Transverse colon (tissue), 4 donors: ENCODE results near the gene MYO16.

Source experiments
- POLR2A ChIP-seq: fragments of 450-650 bp; IDR thresholded peaks from one replicate; pipeline ENCODE4 v1.6.1; 2016; ENCODE audit warnings: antibody characterized with exemption, mild to moderate bottlenecking, moderate library complexity
- POLR2AphosphoS5 ChIP-seq, 3 donors: sonication (generic); formaldehyde crosslinking; IDR thresholded peaks; one replicate each; pipeline ENCODE4 v1.6.1; 2016; ENCODE audit warnings: antibody characterized with exemption in 3 of 3
- TF ChIP-seq, protein P1 (sequence below), 5 experiments: fragments of 200-600 bp in 3 of 5; fragments of 450-650 bp in 2 of 5; sonication (generic) in 3 of 5; IDR thresholded peaks; 1 replicate in 2 of 5; 2 replicates in 3 of 5; pipeline ENCODE4 v1.5.1; 2016 to 2017; ENCODE audit warnings: antibody characterized with exemption in 5 of 5, inconsistent platforms in 3 of 5, mild to moderate bottlenecking in 2 of 5, moderate library complexity in 1 of 5

DNA sequence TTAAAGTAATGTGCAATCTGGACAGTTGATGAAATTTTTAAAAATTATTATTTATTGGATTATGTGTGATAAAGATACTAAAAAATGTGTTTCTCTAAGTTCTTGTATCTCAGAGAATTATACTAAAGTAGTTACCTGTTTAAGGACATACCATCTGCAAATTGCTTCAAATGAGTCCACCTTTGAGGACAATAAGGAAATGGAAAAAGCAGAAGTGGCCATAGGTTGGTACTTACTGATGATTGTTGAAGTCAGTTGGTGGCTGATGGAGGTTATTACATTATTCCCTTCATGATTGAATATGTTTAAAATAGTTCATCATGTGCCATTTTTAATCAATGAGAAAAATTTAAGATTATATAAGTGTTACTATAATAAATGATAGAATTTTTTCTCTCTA lies 367.0 kb downstream of the MYO16 start:
- TF ChIP-seq POLR2A (no peak), POLR2AphosphoS5 (IDR thresholded peaks at IDR 0.05) (no peak)
- TF ChIP-seq, protein P1, sequence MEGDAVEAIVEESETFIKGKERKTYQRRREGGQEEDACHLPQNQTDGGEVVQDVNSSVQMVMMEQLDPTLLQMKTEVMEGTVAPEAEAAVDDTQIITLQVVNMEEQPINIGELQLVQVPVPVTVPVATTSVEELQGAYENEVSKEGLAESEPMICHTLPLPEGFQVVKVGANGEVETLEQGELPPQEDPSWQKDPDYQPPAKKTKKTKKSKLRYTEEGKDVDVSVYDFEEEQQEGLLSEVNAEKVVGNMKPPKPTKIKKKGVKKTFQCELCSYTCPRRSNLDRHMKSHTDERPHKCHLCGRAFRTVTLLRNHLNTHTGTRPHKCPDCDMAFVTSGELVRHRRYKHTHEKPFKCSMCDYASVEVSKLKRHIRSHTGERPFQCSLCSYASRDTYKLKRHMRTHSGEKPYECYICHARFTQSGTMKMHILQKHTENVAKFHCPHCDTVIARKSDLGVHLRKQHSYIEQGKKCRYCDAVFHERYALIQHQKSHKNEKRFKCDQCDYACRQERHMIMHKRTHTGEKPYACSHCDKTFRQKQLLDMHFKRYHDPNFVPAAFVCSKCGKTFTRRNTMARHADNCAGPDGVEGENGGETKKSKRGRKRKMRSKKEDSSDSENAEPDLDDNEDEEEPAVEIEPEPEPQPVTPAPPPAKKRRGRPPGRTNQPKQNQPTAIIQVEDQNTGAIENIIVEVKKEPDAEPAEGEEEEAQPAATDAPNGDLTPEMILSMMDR (IDR thresholded peaks at IDR 0.05) = no peak
